Stimulated activated CD4-positive, alpha-beta T cell treated with anti-CD3 and anti-CD28 coated beads, Interleukin-2, amount 100 ng/mL, for 4 hours (primary cell): ENCODE measurements around the gene ESR2.
"Not testable (repeated sequence)": the region's sequence is repeated elsewhere in the genome, so short reads cannot be mapped to it uniquely, and the experiment has no call there.

Experiments used
- DNase-seq: peaks from one replicate; pipeline ENCODE4 v3.0.0-alpha.2; 2020; ENCODE audit warnings: low read depth

Gene ESR2

GRCh38 chr14:64126548-64126947, 167.6 kb downstream of the ESR2 start:
- no peak for DNase-seq

DNA sequence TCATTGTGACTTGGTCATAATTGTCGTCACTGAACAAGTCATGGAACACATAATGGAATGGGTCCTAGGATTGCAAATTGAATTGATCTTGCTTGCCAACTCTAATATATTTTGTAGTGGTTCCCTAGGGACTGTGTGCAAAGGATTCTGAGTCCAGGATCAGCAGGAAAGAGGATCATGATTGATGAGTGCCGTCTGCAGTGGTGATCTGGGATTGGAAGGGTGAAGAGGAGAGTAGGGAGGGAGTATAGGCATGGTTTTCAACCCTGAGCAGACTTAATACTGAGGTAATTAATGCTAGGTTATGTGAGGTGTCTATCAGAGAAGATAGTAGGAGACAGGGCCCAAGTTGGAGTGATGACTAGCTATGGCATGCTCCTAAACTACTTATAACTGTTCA, 168.9 kb downstream of the ESR2 start:
- DNase-seq: no peak

- DNase-seq: no peak
These were observed 170.8 kb downstream of the ESR2 start for GRCh38 chr14:64123241-64123822.

- DNase-seq: no peak
These were observed 174.2 kb downstream of the ESR2 start for GRCh38 chr14:64119980-64120379.

DNA sequence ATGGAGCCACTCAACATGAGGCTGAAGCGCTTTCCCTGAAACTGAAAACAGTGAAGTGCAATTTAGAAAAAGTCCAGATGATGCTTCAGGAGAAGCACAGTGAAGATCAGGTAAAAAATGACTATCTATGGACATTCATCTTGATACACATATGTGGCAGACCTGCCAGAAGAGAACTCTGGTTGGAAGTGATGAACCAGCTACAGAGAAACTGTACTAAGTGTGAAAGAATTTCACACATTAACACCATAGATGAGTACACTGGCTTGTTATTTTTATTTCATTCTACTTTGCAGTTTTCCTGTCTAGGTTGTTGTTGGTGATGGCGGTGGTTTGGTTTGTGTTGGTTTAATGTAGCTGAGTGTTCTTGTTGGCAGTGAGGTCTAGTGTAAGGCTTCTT, 174.7 kb downstream of the ESR2 start:
- DNase-seq: no peak

GRCh38 chr14:64118892-64119291, 175.3 kb downstream of the ESR2 start:
- no peak for DNase-seq

DNA sequence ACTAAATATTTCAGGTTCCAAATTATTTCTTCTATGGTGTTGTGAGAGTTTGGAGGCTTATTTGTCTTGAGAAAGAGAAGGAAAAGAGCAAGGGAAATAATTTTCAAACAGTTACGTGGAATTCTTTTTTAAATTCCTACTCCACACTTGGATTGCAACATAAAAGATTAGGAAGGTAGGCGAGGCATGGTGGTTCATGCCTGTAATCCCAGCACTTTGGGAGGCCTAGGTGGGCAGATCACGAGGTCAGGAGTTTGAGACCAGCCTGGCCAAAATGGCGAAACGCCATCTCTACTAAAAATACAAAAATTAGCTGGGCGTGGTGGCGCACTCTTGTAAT, 175.8 kb downstream of the ESR2 start:
- DNase-seq: not testable (repeated sequence)

- no peak for DNase-seq
These were observed 176.3 kb downstream of the ESR2 start for GRCh38 chr14:64117671-64118402.

DNA sequence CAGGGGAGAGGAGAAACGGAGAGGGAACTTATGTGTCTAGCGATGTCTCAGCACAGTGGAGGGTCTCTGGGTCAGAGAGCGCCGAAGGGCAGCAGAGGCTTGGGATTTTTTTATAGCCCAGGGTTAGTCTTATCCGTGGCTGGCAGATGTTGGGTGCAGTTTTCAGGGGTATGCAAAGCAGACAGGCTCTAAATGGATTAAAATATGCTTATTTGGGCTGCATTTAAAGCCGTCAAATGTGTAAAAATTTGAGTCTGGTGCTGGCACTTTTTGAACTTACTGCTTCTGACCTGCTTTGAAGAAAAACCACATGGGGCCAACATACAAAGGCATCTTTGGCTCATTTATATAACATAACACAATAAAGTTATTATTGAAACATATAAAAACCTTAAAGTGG, 178.8 kb downstream of the ESR2 start:
- DNase-seq: no peak

DNA sequence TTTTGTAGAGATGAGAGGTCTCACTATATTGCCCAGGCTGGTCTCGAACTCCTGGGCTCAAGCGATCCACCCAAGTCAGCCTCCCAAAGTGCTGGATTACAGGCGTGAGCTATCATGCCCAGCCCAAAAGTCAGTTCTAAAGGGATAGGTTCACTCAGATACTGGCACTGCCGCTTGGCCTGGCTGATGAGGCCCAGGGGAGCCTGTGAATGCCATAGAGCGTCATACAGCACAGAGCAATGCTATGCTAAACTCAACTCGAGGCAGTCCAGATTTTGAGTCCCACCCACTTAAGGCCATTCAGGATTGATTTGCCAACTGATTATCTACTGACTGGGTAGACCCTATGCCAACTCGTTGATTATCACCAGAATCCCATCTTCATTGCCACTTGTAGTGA, 179.4 kb downstream of the ESR2 start:
- DNase-seq: no peak

- no peak for DNase-seq
These were observed 180.0 kb downstream of the ESR2 start for GRCh38 chr14:64114166-64114565.

- no peak for DNase-seq
These were observed 181.1 kb downstream of the ESR2 start for GRCh38 chr14:64112867-64113678.

- DNase-seq: no peak
These were observed 183.4 kb downstream of the ESR2 start for GRCh38 chr14:64110802-64111201.

- DNase-seq: no peak
These were observed 184.2 kb downstream of the ESR2 start for GRCh38 chr14:64109819-64110554.

DNA sequence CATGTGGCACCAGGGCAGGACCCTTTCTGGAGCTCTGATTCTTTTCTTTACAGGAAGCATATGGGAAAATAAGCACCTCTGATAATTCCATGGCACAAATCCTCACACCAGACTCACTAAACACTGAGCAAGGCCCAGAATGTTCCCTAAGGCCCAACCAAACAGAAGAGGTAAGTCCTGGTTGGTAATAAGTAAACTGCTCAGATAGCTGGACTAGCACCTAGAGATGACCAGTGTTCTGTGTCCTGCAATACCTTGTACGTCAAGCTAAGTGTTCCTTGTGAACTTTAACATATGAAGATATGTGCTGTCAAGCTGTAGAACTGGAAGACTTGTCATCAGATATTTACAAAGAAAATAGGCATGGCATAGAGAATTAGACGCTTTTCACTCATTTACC, 186.7 kb downstream of the ESR2 start:
- DNase-seq: no peak

- no peak for DNase-seq
These were observed 196.1 kb downstream of the ESR2 start for GRCh38 chr14:64098120-64098519.

GRCh38 chr14:64095620-64096019, 198.6 kb downstream of the ESR2 start:
- no peak for DNase-seq

- no peak for DNase-seq
These were observed 201.2 kb downstream of the ESR2 start for GRCh38 chr14:64092940-64093339.

GRCh38 chr14:64092338-64092737, 201.8 kb downstream of the ESR2 start:
- DNase-seq: no peak

- no peak for DNase-seq
These were observed 203.0 kb downstream of the ESR2 start for GRCh38 chr14:64091217-64091616.

DNA sequence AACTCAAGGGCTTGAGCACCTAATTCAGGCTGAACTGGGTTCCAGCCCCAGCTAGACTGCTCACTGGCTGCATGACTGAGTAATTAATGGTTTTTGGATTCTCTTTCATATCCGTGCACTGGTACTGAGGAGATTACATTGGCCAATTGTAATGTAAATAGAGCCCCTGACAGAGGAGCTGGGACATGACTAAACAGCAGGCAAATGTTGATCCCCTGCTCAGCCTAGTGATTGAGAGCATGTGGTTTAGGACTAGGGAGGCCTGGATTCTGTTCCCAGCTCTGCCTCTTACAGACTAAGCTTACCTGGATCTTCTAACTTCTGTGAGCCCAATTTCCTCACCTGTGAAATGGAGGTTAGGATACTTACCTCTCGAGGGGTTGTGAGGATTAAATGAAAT, 204.3 kb downstream of the ESR2 start:
- DNase-seq: no peak

- no peak for DNase-seq
These were observed 205.6 kb downstream of the ESR2 start for GRCh38 chr14:64088647-64088964.

- DNase-seq: no peak
These were observed 211.3 kb downstream of the ESR2 start for GRCh38 chr14:64082837-64083236.
